Fibroblast of pulmonary artery (primary cell): ENCODE data around the gene CIITA.
"Not testable (repeated sequence)": the region's sequence is repeated elsewhere in the genome, so short reads cannot be mapped to it uniquely, and the experiment has no call there.

Experiments used
- DNase-seq: peaks from one replicate; pipeline ENCODE4 v3.0.0-alpha.2; 2010; ENCODE audit warnings: low read depth
- H3K4me3 ChIP-seq: replicated peaks from 2 replicates; pipeline ENCODE4 v1.5.1; 2011; ENCODE audit warnings: low read depth, mild to moderate bottlenecking, control low read depth, low read length, moderate library complexity
- CTCF ChIP-seq: IDR thresholded peaks from 2 replicates; pipeline ENCODE4 v1.5.1; 2011; ENCODE audit warnings: mild to moderate bottlenecking, control low read depth, low read length, inconsistent platforms; ENCODE audit errors: missing control alignments

Gene CIITA

GRCh38 chr16:10876799-10877341, at the start of gene CIITA:
TSS of gene CIITA (plus strand) at chr16:10877202. CDS start at chr16:10877331, 129 bp downstream.
- no peak for TF ChIP-seq CTCF
- DNase-seq = peak; percentile 29
- no peak within 1 kb of the TSS for H3K4me3 ChIP-seq

- TF ChIP-seq CTCF = no peak
- peak; percentile 91 for DNase-seq
- H3K4me3 ChIP-seq = no peak overlapping the region
Measured at GRCh38 chr16:10827691-10828341, 49.2 kb upstream of the CIITA start.

GRCh38 chr16:10828851-10829366, 48.1 kb upstream of the CIITA start:
- TF ChIP-seq CTCF = no peak
- peak; percentile 97 for DNase-seq
- peak overlapping the region; percentile 13 for H3K4me3 ChIP-seq

GRCh38 chr16:10829390-10830098, 47.5 kb upstream of the CIITA start:
- not testable (repeated sequence) for H3K4me3 ChIP-seq
- peak; percentile 1 for DNase-seq

GRCh38 chr16:10830240-10830639, 46.8 kb upstream of the CIITA start:
- not testable (repeated sequence) for H3K4me3 ChIP-seq, DNase-seq

GRCh38 chr16:10831894-10832886, 44.8 kb upstream of the CIITA start:
- H3K4me3 ChIP-seq = no peak overlapping the region
- DNase-seq = no peak
- no peak for TF ChIP-seq CTCF

- no peak overlapping the region for H3K4me3 ChIP-seq
- DNase-seq = no peak
- no peak for TF ChIP-seq CTCF
Measured at GRCh38 chr16:10833271-10833670, 43.7 kb upstream of the CIITA start.
